ENCODE results near the gene VAV2. TPM values are rescaled to one million over a fixed set of nuclear protein-coding genes. Genes with fewer than 3 reads are reported as not detected.
"Not testable (repeated sequence)": the region's sequence is repeated elsewhere in the genome, so short reads cannot be mapped to it uniquely, and the experiment has no call there.

VAV2 gene
- total RNA-seq, 3 donors from 2014 or later: 29.4 to 34.8 (median 34.5) TPM

- no peaks in the 10 kb centered on the region for H3K36me3 ChIP-seq (ENCODE audit: low read depth)
- DNase-seq (peak in 1 of 3 donors; percentile 28), ATAC-seq (no peak)
- no peak overlapping the region for H3K4me3 ChIP-seq
- no peaks in the 10 kb centered on the region for H3K9me3 ChIP-seq
- no peak for TF ChIP-seq CTCF (IDR thresholded peaks at IDR 0.05)
- H3K4me1 ChIP-seq (ENCODE audit: low read depth): peaks cover 25% of the 10 kb centered on the region
- intact Hi-C loops (cut with DNase I, micrococcal nuclease): loop anchor here in 1 of 2 donors (5.0 kb wide), 1 partner anchor 197 kb away; no protein-coding TSS in a partner anchor
Measured at GRCh38 chr9:133989625-133990365, 2.3 kb downstream of the VAV2 start.

DNA sequence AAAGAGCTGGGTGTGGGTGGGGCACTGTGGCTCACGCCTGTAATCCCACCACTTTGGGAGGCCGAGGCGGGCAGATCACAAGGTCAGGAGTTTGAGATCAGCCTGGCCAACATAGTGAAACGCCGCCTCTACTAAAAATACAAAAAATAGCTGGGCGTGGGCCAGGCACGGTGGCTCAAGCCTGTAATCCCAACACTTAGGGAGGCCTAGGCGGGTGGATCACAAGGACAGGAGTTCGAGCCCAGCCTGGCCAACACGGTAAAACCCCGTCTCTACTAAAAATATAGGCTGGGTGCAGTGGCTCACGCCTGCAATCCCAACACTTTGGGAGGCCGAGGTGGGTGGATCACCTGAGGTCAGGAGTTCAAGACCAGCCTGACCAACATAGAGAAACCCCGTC lies 3.4 kb downstream of the VAV2 start:
- DNase-seq; H3K9me3 ChIP-seq; ATAC-seq; intact Hi-C loops (cut with DNase I, micrococcal nuclease); H3K4me3 ChIP-seq; H3K36me3 ChIP-seq (ENCODE audit: low read depth): not testable (repeated sequence)
- H3K4me1 ChIP-seq (ENCODE audit: low read depth): peaks cover 19% of the 10 kb centered on the region

- no peak overlapping the region for H3K4me3 ChIP-seq
- H3K36me3 ChIP-seq (ENCODE audit: low read depth): no peaks in the 10 kb centered on the region
- no peak for DNase-seq
- TF ChIP-seq CTCF (IDR thresholded peaks at IDR 0.05): no peak
- no peaks in the 10 kb centered on the region for H3K9me3 ChIP-seq
- H3K4me1 ChIP-seq (ENCODE audit: low read depth): peaks cover 12% of the 10 kb centered on the region
- intact Hi-C loops (cut with DNase I, micrococcal nuclease): no loop called here
- ATAC-seq: no peak
Measured at GRCh38 chr9:133987946-133988665, 4.0 kb downstream of the VAV2 start.

DNA sequence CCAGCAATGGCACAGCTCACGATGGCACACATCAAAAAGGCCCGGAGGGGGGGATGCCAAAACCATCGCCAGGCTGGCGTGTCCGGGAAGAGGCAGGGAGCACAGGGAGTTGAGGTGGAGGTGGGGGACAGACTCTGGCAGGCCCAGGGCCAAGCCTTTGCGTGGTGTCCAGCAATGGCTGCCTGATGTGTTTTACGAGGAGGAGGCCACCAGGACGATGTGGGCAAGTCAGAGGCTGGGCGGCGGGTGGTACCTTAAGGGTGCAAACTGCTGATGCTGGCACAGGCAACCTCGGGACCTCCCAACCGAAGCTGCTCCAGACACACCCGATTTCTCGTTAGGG lies 4.7 kb downstream of the VAV2 start:
- ATAC-seq (no peak), DNase-seq (peak in 1 of 3 donors; percentile 17)
- Histone ChIP-seq H3K4me3 (no peak overlapping the region), H3K4me1 (ENCODE audit: low read depth) (peaks cover 12% of the 10 kb centered on the region), H3K9me3 (no peaks in the 10 kb centered on the region), H3K36me3 (ENCODE audit: low read depth) (no peaks in the 10 kb centered on the region)
- no peak for TF ChIP-seq CTCF (IDR thresholded peaks at IDR 0.05)
- intact Hi-C loops (cut with DNase I, micrococcal nuclease): no loop called here

- intact Hi-C loops (cut with DNase I, micrococcal nuclease): no loop called here
- peaks cover 12% of the 10 kb centered on the region for H3K4me1 ChIP-seq (ENCODE audit: low read depth)
- TF ChIP-seq CTCF (IDR thresholded peaks at IDR 0.05): no peak
- ATAC-seq: no peak
- no peak overlapping the region for H3K4me3 ChIP-seq
- peak in 1 of 3 donors; percentile 23 for DNase-seq
- no peaks in the 10 kb centered on the region for H3K36me3 ChIP-seq (ENCODE audit: low read depth)
- H3K9me3 ChIP-seq: no peaks in the 10 kb centered on the region
Measured at GRCh38 chr9:133986774-133987445, 5.2 kb downstream of the VAV2 start.

- ATAC-seq (no peak), DNase-seq (no peak)
- intact Hi-C loops (cut with DNase I, micrococcal nuclease): no loop called here
- TF ChIP-seq CTCF (IDR thresholded peaks at IDR 0.05): no peak
- Histone ChIP-seq H3K4me1 (ENCODE audit: low read depth) (peaks cover 10% of the 10 kb centered on the region), H3K36me3 (ENCODE audit: low read depth) (no peaks in the 10 kb centered on the region), H3K9me3 (no peaks in the 10 kb centered on the region), H3K4me3 (no peak overlapping the region)
Measured at GRCh38 chr9:133986061-133986460, 6.1 kb downstream of the VAV2 start.
